HG02938 (cell line): ENCODE results near the gene CLCN6.

Source experiments
- ATAC-seq: cut with Tn5 transposase; IDR thresholded peaks from one replicate; pipeline ENCODE4 v1.9.1; 2021; ENCODE audit warnings: mild to moderate bottlenecking, moderate library complexity; ENCODE audit not compliant: unreplicated experiment

Gene CLCN6

DNA sequence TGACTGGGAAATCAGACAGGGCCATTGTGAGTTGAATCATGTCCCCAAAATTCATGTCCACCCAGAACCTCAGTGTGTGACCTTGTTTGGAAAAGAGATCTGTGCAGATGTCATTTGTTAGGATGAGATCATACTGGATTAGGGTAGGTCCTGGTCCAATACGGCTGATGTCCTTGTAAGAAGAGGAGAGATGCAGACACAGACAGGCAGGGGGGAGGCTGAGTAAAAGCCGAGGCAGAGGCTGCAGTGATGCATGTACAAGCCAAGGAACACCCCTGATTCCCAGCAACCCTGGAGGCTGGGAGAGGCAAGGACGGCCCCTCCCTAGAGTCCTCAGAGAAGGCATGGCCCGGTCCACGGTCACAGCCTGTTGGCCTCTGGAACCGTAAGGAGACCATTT is 68.6 kb downstream of the CLCN6 start:
- no peak for ATAC-seq

- ATAC-seq = no peak
These were observed 69.1 kb downstream of the CLCN6 start for GRCh38 chr1:11875094-11875493.

DNA sequence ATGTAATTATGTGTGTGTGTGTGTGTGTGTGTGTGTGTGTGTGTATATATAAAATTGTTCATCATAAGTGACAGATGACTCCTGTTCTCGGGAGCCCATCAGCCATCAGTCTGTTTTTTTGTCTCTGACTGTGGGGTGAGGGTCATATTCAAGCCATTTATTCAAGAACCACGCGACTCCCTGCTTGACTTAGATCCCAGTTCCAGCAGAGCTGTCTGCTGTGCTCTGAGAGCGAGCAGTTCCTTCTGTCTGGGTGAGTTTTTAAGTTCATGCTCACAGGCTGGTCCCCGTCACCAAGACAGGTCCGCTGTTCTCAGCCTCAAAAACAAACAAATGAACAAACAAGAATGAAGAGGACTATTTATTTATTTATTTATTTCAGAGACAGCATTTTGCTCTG is 71.1 kb downstream of the CLCN6 start:
- no peak for ATAC-seq

DNA sequence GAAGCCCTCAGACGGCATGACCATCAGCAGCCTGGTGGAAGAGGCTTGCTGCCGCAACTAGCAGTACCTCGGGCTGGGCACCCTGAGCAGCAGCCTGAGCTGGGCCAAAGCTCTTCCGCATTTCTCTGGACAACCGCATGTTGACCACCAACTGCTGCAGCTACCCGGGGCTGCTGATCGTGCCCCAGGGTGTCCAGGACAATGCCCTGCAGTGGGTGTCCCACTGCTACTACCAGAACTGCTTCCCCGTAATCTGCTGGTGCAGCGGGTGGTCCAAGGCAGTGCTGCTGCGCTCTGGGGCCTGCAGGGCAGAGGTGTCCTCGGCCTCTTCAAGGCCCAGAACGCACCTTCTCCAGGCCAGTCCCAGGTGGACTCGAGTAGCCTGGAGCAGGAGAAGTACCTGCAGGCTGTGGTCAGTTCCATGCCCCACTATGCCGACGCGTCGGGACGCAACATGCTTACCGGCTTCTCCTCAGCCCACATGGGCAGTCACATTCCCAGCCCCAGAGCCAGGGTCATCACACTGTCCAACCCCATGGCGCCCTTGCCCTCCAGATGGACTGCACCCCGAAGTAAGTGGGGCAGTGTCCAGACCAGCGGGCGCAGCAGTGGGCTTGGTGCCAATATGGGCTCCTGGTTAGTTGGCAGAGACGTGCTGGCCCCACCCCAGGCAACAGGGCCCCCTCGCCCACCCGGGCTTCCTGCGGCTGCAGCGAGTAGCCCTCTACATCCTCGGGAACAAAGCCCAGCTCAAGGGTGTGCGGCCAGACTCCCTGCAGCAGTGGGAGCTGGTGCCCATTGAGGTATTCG is 72.3 kb downstream of the CLCN6 start:
- no peak for ATAC-seq

GRCh38 chr1:11878891-11879190 is 72.8 kb downstream of the CLCN6 start:
- ATAC-seq = no peak

DNA sequence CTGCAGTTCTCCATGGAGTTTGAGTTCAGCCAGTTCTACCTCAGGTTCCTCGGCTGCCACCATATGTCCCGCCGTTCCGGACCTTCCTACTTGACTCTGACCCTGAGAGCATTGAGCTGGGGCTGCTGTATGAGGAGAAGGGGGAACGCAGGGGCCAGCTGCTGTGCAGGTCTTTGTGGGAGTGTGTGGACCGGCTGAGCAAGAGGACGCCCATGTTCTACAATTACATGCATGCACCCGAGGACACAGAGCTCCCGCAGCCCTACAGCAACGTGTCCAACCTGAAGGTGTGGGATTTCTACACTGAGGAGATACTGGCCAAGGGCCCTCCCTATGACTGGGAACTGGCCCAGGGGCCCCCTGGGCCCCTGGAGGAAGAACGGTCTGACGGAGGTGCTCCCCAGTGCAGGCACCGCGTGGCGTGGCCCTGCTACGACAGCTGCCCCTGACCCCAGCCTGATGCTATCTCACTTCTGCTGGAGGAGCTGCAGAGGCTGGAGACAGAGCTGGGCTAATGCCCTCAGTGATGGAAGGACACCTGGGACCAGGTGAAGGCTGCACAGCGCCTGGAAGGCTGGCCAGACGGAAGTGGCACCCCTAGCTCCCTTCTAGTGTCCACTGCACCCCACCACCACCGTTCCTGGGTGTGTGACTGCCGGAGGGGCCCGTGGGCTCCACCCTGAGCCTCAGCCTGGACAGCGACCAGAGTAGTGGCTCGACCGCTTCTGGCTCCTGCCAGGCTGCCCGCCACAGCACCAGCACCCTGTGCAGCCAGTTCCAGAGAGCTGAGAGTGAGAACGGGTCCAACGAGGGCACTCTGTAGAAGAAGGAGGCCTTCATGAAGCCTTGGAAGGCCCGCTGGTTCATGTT is 73.6 kb downstream of the CLCN6 start:
- no peak for ATAC-seq

DNA sequence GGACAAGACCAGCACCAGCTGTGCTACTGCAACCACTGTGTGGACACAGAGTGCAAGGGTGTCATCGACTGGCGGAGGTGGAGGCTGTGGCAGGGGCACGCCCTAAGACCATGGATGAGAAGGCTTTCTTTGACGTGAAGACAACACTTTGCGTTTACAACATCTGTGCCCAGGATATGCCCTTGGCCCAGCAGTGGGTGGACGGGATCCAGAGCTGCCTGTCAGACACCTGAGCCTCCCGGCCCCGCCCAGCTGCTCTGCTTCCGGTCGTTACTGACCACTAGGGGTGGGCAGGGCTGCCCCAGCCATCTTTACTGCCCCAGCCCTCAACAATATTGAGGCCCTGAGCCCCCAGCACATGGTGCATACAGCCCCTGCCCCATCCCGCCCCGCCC is 74.2 kb downstream of the CLCN6 start:
- no peak for ATAC-seq

DNA sequence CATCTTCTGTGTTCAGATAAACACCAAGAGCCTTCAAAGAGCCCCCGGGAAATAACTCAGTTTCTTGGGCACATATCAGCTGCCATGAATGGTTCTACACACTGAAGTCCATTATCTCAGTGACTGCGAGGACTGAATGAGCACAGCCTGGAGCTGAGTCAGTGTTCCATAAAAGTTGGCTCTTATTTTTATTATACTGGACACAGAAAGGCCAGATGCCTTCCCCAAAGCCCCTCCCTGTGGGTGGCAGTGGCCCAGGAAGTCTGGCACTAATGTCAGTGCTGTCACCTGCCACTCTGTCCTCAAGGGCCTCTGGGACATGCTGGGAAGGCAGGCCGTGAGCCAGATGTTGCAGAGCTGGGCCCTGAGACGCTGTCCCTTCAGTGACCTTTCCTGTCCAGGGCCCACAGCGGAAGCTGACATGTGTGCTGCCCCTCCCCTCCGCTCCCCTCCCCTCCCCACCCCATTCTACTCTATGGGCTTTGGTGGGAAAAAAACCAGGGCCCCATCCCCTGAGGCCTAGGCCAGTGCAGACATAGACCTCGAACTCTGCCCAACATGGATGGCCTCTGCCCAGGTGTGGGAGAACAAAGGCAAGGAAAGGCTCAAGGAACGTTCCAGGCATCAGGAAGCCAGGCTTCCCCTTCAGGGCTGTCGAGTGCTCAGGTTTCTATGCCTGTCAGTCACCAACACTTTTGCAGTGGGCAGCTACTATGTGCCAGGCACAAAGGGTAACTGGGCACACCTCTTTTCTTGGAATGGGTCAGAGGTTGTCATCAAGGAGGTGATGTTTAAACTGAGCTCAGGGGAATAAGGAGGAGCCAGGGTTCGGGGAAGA is 75.1 kb downstream of the CLCN6 start:
- ATAC-seq = no peak

- ATAC-seq = no peak
These were observed 75.9 kb downstream of the CLCN6 start for GRCh38 chr1:11881749-11882441.

GRCh38 chr1:11882814-11883538 is 77.0 kb downstream of the CLCN6 start:
- ATAC-seq = no peak

GRCh38 chr1:11885916-11886315 is 79.9 kb downstream of the CLCN6 start:
- no peak for ATAC-seq

DNA sequence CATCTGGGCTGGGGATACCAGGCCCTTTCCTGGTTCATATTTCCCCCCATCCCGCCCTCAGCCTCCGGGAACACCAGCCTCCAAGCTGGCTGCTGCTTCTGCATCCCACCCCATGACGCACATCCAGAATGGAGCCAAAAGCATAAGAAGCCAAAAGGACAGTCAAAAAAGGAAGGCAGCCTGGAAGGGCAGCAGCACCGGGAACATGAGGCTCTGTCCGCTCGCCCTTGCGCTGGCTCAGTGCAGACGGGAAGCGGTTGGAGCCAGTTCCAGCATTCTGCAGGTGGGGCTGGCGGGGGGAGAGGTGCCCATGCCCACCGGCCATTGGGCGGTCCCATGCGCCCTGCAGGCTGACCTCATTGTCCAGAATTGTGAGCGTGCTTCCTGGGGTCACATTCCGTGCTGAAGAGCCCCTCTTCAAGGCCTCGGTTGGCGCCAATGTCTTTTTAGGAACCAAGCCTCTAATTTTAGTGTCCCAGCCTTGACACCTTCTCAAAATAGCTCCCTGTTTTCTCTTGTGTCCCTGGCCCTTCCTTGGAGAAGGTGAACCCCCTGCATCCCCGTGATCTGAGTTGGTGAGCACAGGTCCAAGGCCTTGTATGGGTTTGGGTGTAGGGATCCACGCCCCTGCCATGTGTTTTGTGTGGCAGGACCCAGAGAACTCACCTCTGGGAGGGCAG is 81.1 kb downstream of the CLCN6 start:
- no peak for ATAC-seq

DNA sequence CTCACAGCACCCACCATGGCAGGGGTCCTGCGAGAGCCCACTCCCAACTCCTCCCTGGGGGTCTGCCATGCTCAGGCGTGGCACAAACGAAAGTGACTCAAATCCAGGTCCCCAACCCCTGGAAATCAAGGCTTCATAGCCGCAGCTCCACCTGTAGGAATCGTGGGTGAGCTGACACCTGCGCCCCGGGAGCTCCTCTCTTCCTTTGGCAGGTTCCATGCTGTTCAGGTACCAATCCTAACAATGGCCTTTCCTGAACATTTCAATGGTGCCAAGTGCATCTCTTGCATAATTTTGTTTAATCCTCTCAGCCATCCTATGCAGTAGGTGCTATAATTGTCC is 81.6 kb downstream of the CLCN6 start:
- ATAC-seq = no peak

DNA sequence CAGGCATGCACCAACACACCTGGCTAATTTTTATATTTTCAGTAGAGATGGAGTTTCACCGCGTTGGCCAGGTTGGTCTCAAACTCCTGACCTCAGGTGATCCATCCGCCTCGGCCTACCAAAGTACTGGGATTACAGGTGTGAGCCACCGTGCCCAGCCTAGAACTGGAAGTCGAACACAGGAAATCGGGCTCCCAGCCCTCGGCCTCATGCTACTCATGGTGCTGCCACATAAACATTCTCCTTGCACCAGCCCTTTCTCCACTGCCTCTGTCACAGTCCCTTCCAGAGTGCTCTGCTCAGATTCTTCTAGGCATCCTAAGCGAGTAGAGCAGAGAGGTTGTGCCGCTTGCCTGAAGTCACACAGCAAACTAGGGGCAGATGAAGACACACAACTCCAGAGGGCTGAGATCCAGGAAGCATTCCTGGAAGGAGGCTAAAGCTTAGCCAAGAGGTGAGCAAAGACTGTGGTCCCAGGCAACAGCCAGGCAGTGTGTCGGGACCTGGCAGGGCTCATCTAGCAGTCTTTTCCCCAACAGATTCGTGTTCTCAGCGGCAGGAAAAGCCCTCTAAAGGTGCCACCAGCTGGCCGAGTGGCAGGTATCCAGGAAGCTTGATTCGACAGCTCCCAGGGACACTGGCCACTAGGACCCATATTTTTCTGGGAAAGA is 82.3 kb downstream of the CLCN6 start:
- ATAC-seq = no peak

- no peak for ATAC-seq
These were observed 82.9 kb downstream of the CLCN6 start for GRCh38 chr1:11888877-11889208.

GRCh38 chr1:11891433-11892186 is 85.6 kb downstream of the CLCN6 start:
- no peak for ATAC-seq
